ENCODE measurements around the gene MACROD2. TPM values are rescaled to one million over a fixed set of nuclear protein-coding genes. Genes with fewer than 3 reads are reported as not detected.

MACROD2 gene
- total RNA-seq, 1 experiment from 2014 or later: 3.7 TPM

GRCh38 chr20:15204234-15204633 is 1208.9 kb downstream of the MACROD2 start:
- DNase-seq (ENCODE audit: low read depth, low spot score) (no peak), ATAC-seq (no peak)
- TF ChIP-seq ZBTB33 (IDR thresholded peaks at IDR 0.05; ENCODE audit: extremely low read depth, insufficient replicate concordance, low read length) (no peak), SP1 (IDR thresholded peaks at IDR 0.05; ENCODE audit: low read depth) (no peak), EZH2 (IDR thresholded peaks at IDR 0.05) (no peak), POLR2A (IDR thresholded peaks at IDR 0.05; ENCODE audit: borderline replicate concordance, extremely low read depth, insufficient read depth, insufficient read length) (no peak), ATF3 (IDR thresholded peaks at IDR 0.05) (no peak), CBX3 (IDR thresholded peaks at IDR 0.05; ENCODE audit: low read depth) (no peak), EGR1 (IDR thresholded peaks at IDR 0.05; ENCODE audit: low read depth) (no peak), MAX (IDR thresholded peaks at IDR 0.05) (no peak), CEBPB (IDR thresholded peaks at IDR 0.05; ENCODE audit: low read depth) (no peak)
- TF ChIP-seq, protein P1, sequence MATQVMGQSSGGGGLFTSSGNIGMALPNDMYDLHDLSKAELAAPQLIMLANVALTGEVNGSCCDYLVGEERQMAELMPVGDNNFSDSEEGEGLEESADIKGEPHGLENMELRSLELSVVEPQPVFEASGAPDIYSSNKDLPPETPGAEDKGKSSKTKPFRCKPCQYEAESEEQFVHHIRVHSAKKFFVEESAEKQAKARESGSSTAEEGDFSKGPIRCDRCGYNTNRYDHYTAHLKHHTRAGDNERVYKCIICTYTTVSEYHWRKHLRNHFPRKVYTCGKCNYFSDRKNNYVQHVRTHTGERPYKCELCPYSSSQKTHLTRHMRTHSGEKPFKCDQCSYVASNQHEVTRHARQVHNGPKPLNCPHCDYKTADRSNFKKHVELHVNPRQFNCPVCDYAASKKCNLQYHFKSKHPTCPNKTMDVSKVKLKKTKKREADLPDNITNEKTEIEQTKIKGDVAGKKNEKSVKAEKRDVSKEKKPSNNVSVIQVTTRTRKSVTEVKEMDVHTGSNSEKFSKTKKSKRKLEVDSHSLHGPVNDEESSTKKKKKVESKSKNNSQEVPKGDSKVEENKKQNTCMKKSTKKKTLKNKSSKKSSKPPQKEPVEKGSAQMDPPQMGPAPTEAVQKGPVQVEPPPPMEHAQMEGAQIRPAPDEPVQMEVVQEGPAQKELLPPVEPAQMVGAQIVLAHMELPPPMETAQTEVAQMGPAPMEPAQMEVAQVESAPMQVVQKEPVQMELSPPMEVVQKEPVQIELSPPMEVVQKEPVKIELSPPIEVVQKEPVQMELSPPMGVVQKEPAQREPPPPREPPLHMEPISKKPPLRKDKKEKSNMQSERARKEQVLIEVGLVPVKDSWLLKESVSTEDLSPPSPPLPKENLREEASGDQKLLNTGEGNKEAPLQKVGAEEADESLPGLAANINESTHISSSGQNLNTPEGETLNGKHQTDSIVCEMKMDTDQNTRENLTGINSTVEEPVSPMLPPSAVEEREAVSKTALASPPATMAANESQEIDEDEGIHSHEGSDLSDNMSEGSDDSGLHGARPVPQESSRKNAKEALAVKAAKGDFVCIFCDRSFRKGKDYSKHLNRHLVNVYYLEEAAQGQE (IDR thresholded peaks at IDR 0.05; ENCODE audit: low read depth): no peak
- TF ChIP-seq, protein P2, sequence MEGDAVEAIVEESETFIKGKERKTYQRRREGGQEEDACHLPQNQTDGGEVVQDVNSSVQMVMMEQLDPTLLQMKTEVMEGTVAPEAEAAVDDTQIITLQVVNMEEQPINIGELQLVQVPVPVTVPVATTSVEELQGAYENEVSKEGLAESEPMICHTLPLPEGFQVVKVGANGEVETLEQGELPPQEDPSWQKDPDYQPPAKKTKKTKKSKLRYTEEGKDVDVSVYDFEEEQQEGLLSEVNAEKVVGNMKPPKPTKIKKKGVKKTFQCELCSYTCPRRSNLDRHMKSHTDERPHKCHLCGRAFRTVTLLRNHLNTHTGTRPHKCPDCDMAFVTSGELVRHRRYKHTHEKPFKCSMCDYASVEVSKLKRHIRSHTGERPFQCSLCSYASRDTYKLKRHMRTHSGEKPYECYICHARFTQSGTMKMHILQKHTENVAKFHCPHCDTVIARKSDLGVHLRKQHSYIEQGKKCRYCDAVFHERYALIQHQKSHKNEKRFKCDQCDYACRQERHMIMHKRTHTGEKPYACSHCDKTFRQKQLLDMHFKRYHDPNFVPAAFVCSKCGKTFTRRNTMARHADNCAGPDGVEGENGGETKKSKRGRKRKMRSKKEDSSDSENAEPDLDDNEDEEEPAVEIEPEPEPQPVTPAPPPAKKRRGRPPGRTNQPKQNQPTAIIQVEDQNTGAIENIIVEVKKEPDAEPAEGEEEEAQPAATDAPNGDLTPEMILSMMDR (IDR thresholded peaks at IDR 0.05 in 2 of 3, conservative IDR thresholded peaks at IDR 0.05 in 1 of 3; ENCODE audit: borderline replicate concordance in 1 of 3, insufficient read depth in 1 of 3, low read depth in 2 of 3, low read length in 2 of 3): no peak
- Histone ChIP-seq H3K27ac (ENCODE audit: low read depth, low read length) (no peak overlapping the region), H3K4me3 (replicated peaks in 1 of 2; ENCODE audit: low read depth in 1 of 2, low read length in 2 of 2) (no peak overlapping the region), H3K4me2 (ENCODE audit: low read length) (no peak overlapping the region), H3K9me3 (ENCODE audit: control insufficient read depth in 1 of 2, insufficient read depth in 1 of 2, low read depth in 1 of 2, low read length in 2 of 2) (no peaks in the 10 kb centered on the region), H3K9me2 (ENCODE audit: insufficient read depth) (no peaks in the 10 kb centered on the region), H3K79me2 (ENCODE audit: insufficient read depth, low read length) (no peaks in the 10 kb centered on the region), H3K27me3 (ENCODE audit: insufficient read depth, low read length) (no peaks in the 10 kb centered on the region), H3K9ac (ENCODE audit: low read length) (no peak overlapping the region), H3K36me3 (ENCODE audit: control insufficient read depth in 1 of 2, insufficient read depth in 2 of 2, low read length in 2 of 2) (no peaks in the 10 kb centered on the region), H3K4me1 (ENCODE audit: control insufficient read depth in 1 of 2, insufficient read depth in 2 of 2, low read length in 2 of 2) (no peaks in the 10 kb centered on the region), H4K20me1 (ENCODE audit: insufficient read depth) (no peaks in the 10 kb centered on the region), H2AFZ (ENCODE audit: low read depth, low read length, poor library complexity, severe bottlenecking) (no peak overlapping the region)
- BruUV-seq (replicated peaks): no TSS peak
- ChIA-PET POLR2A (no interaction called here), CTCF (no interaction called here), RAD21 (ENCODE audit: low non-redundant PET in 1 of 2, low total read pairs in 2 of 2, uncharacterized antibody in 2 of 2, unreplicated experiment in 2 of 2) (no interaction called here)
- intact Hi-C loops (cut with micrococcal nuclease): no loop called here

Measured in HCT116 (cell line).